NCI-H345 treated with DMSO at 0.1 percent for 48 hours (cell line): ENCODE results near the gene IL1R1.

Experiments used
- DNase-seq: peaks from one replicate; lab custom pipeline; 2025; ENCODE audit not compliant: unreplicated experiment; lab: John Stamatoyannopoulos, UW

IL1R1 gene

DNA sequence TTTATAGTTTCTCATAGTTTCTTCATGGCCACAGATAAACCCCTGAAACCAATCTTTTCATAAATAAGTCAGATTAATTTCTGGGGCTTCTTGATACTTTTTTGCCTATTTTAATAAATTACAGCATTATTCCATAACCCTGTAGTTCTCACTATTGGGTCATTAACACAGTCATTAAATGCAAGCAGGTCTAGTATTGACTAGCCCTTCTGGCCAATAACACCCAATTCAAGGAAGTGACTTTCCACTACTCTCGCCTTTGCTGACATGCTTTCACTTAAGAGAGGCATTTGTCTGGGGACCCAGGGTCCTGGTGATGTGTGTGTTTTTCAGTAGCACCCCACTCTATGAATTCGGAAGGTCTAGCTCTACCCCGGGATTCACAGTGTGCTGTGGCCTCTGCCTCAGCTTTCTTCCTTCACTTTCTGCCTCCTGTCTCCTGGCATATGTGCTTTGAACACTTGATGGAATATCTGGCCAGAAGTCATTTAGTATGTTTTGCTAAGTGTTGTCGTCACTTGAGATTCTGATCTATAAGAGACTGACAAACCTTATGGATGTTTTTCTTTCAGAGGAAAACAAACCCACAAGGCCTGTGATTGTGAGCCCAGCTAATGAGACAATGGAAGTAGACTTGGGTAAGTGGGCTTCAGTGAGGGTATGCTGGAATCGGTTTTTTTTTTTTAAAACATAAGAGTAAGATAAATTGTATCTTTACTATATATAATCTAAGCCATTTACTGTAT, 25.7 kb downstream of the IL1R1 start:
- DNase-seq = no peak

DNA sequence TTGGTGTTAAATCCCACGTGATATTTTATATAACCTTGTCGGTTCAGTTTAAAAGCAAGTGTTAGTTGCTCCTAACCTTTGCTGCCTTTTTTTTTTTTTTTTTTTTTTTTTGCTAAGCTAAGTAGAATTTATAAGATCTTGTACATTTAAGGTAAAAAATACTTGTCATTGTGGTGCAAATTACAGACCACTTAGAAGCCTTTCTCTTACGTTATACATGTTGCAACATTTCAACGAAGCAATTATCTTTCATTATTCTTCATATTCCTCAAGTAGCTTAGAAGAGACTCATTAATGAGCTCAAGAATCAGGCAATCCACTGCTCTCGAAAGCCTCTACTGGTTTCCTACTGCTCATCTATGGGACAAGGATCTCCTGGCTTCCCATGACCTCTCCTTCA, 29.4 kb downstream of the IL1R1 start:
- no peak for DNase-seq

DNA sequence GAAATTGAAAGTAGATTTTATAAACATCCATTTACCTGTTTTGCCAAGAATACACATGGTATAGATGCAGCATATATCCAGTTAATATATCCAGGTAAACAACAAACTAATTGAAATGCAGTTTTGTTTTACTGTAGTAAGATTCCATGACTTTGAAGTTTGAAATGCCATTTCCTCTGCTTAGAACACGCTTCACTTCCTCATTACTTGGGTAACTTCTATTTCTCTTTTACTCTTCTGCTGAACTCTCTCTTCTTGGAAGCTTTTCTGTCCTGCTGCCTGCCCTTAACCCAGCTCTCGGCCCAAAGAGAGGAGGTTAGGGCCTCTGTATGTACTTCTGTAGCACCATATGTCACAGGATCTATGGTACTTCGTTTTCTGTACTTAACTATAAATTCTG, 30.2 kb downstream of the IL1R1 start:
- DNase-seq = no peak

DNA sequence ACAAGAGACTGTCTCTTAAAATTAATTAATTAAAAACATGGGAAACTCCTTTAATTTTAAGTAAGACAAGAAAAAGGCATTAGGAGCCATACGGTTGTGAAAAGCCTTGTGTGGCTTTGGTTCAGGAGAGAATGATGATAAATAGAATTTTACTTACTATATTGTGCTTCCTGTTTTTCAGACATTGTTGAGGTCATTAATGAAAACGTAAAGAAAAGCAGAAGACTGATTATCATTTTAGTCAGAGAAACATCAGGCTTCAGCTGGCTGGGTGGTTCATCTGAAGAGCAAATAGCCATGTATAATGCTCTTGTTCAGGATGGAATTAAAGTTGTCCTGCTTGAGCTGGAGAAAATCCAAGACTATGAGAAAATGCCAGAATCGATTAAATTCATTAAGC, 33.6 kb downstream of the IL1R1 start:
- no peak for DNase-seq

DNA sequence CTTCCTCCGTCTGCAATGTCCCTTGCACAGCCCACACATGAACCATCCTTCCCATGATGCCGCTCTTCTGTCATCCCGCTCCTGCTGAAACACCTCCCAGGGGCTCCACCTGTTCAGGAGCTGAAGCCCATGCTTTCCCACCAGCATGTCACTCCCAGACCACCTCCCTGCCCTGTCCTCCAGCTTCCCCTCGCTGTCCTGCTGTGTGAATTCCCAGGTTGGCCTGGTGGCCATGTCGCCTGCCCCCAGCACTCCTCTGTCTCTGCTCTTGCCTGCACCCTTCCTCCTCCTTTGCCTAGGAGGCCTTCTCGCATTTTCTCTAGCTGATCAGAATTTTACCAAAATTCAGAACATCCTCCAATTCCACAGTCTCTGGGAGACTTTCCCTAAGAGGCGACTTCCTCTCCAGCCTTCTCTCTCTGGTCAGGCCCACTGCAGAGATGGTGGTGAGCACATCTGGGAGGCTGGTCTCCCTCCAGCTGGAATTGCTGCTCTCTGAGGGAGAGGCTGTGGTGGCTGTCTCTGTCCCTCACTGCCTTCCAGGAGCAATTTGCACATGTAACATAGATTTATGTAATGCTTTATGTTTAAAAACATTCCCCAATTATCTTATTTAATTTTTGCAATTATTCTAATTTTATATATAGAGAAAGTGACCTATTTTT, 35.4 kb downstream of the IL1R1 start:
- DNase-seq = no peak

DNA sequence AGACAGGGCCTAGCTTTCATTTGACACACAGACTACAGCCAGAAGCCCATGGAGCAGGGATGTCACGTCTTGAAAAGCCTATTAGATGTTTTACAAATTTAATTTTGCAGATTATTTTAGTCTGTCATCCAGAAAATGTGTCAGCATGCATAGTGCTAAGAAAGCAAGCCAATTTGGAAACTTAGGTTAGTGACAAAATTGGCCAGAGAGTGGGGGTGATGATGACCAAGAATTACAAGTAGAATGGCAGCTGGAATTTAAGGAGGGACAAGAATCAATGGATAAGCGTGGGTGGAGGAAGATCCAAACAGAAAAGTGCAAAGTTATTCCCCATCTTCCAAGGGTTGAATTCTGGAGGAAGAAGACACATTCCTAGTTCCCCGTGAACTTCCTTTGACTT, 36.5 kb downstream of the IL1R1 start:
- no peak for DNase-seq

DNA sequence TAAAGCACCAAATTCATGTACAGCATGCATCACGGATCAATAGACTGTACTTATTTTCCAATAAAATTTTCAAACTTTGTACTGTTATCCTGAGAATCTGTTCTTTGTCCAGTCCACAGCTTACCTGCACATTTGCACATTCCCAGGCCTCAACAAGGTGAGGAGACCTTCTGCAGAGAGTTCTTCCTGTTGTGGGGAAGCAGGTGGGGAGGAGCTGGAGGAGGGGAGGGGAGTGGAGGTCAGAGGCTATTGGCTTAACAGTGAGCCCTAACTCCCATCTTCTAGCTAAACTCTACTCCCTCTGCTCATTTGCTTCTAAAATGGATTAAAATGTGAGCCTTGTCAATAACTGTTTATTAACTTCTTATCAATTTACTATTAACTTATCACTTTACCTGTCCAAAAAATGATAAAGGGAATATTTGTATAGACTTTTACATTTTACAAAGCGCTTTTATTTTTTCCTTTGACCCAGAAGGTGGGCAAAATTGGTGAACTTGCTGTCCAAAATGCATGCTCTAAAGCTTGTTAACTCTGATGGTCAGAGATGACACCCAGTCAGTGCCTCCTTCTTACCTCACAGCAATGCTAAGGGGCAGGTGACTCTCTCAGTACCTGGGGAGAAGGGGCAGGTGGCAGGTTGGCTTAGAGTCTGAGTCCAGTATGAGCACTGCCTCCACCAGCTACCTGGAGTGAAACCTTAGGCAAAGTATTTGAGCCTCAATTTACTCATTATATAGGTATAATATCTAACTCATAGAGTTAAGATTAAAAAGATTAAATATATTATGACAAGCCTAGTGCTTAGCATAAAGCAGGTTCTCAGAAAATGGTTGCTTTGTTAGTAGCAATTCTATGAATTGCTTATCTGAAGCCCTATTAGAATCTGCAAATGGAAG, 37.5 kb downstream of the IL1R1 start:
- DNase-seq = no peak

DNA sequence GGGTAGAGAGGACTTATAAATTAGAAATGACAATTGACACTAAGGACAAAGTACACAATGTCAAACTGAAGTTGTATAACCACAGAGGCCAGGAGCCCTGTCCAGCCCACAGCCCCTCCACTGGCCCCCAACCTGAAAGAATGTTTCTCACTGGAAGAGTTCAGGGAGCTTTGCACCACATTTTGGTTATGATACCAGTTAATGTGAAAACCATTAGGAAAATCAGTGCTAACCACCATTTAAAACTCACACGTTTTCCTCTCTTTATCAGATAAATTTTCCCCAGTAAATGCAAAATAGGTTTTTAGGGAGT, 38.1 kb downstream of the IL1R1 start:
- no peak for DNase-seq

DNA sequence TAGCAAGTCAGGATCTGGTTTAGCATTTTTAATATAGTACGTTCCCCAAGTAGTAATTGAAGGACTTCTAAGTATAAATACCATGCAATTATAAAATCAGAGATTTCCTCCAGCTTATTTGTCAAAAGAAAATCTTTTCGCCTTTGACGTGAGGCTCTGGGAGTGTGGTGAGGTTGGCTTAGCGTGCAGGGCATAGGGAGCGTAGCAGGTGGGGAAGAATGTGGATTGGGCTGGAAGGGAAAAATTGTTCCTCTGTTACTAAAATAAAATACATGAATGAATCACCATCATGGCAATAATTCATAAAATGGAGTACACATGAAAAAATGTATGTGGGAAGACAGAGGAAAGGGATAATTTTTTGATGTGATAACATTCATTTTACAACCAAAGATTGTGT, 38.8 kb downstream of the IL1R1 start:
- DNase-seq = no peak

DNA sequence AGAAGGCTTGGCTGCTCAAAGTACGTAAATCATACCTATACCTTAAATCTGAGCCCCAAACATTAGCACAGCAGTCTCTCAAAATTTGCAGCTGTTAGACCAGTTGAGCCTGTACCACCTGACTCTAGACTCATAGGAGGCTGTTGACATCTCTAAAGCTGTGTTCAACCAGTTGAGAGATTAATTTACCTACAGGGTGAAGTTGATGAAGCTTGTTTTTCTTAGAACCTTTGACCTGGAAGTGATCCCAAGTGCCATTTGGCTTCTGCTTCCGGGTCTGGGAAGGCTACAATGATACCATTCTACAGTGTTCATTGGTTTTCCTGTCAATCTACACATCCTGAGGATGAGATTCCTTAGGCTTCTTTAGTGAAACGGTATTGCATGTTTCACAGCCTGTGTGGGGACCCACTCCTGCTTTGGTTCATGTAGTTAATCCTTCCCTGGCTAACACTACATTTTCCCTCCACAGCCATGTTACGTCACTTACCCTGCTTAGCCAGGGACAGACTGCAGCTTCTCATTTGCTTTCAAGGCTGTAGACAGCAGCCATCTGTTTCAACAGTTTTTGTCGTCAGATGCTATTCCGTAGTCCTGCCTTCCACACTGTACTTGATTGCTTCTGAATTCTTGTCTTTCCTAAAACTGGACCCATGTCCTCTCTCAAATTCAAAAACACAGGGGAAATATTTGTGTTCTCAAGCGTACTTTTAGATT, 39.5 kb downstream of the IL1R1 start:
- DNase-seq = no peak

DNA sequence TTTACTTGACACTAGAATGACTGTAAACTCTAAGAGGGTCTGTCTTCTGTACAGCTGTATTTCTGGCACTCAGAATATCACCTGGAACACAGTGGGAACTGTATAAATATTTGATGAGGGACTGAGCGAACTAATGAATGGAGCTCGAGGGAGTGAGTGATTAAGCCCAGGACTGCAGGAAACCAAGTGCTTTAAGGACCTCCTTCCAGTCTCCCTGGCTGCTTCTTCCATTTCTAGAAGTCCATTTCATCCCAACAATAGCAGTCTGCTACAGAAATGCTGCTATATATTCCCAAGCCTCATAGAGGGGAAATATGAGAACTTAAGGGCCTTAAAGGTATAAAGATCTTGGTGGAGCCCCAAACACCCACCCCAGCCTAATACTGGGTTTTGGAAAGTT, 41.5 kb downstream of the IL1R1 start:
- no peak for DNase-seq

DNA sequence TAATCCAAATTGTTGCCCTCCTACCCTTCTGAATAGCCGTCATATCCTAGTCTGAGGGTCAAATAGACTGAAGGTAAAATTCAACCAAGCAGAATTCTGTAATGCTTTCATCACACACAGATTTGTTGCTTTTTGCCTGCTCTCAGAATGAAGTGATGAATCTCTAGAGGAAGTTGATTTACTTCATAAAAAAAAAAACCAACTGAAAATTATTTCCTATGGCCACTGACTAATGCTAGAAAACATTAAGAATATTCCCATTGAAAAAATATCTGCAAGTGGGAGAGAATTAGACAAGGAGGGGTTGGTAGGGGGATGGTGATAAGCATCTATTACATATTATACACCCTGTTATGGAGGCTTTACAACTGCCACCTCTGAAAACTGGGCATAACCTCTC, 42.0 kb downstream of the IL1R1 start:
- no peak for DNase-seq

DNA sequence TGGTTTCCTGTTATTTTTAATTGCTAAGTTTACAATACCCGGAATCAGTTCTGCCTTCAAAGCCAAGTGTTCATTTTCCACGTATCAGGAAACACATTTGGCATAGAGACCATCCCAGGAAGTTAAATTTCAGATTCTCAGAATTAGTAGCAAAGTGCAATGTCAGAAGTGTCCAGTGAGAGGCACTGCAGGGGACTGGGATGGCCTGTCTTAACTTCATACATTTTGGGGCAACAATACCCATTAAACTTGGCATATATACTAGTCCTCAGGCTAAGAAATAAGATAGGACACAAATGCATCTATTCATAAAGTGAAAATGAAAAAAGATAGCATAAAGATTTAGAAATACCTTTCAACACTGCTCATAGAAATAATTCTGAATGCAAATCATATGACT, 42.8 kb downstream of the IL1R1 start:
- no peak for DNase-seq

DNA sequence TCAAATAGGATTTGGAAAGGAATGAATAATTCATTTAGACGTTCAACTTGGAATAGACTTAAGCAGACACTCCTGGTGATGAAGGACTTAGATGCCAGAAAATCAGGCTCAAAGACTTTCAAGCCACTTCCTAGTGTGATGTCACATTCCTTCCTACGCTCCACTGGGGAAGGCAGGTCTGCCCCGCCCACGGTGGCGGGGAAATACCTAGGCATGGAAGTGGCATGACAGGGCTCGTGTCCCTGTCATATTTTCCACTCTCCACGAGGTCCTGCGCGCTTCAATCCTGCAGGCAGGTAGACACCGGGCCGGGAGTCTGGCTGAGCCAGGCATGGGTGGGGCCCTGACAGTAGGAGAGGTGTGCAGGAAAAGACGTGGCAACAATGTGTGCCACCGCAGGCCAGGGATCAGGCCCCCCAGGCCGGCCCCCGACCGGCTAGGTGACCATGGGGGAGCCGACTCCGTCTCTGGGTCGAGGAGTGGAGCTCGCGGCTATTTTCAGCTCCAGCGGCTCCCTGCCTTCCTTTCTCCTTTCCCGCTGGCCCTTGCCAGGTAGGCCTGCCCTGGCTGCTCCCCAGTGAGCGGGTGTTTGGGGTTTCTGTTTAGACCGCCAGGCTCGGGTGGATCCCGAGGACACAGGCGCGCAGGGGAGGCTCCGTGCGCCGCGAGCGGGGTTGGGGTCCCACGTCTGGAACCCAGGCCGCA, 44.4 kb downstream of the IL1R1 start, which contains the start of gene IL1RL2:
Gene IL1RL2 (plus strand): TSS at position 233 of the 705 bp plus-strand sequence. CDS start 845 bp downstream, outside the sequence.
- no peak for DNase-seq

DNA sequence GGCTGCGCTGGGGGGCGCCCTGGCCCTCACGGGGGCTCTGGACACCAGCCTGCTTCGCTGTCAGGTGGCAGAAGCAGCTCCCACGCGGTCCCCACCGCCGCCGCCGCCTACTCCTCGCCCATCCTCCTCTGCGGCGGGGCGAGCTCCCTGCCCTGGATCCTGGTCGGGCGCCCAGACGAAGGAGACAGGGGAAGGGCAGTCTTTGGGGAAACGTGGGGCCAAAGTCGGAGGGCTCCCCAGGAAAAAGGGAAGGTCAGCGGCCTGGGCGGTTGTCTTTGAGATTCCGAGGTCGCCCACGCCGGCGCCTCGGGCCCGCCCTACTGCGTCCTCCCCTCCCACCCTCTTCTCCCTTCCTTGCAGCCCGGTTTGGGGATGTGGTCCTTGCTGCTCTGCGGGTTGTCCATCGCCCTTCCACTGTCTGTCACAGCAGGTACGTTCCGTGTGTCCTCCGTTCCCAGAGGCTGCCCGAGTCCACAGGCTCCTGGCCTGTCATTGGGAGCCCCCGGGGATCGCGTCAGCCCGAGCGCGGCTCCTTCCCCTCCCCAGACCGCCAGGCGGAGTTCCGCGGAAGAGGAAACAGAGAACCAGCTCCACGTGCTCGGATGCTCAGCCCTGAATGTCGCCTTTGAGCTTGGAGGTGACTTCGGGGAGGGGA, 45.1 kb downstream of the IL1R1 start:
- no peak for DNase-seq

DNA sequence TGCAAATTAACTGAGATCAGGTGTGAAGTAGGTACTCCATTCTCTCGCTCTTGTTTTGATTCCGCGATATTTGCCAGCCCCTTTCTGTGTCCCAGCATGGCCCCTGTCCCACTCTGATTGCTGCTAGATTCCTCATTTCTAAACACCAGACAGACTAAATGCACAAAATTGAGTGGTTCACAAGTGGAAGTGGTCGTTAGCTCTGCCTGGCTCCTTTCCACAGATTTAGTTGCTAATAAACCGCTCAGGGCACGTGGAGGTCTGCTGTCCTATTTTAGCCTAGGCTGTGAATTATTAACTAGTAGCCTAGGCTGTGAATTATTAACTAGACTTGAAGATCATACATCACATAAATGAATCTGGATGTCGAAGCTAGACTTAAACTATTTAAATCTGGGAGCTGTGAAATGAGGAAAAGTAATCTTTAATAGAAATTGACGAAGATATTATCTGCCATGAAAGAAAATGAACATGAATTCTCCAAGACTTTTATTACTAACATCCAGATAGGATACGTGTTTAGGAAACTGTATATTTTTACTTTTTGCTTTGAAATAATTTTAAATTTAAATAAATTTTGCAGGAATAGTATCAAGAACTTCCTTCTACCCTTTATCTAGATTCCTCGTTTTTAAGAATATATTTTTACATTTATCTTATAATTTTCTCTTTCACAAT, 48.0 kb downstream of the IL1R1 start:
- no peak for DNase-seq

DNA sequence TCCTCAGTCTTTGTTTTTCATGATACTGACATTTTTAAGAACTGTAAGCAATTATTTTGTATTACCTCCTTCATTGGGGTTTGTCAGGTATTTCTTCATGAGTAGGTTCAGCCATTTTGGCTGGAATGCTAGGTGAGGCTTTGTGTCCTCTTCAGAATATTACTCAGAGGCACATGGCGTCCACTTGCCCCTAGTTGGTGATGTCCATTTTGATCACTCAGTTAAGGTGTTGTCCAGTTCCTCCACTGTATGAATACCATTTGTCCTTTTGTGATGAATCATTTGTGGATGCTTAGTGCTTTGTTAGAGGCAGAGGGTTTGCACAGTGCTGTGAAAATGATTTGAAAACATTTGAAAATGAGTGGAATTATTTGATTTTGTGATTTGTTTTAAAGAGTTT, 49.0 kb downstream of the IL1R1 start:
- DNase-seq = no peak

DNA sequence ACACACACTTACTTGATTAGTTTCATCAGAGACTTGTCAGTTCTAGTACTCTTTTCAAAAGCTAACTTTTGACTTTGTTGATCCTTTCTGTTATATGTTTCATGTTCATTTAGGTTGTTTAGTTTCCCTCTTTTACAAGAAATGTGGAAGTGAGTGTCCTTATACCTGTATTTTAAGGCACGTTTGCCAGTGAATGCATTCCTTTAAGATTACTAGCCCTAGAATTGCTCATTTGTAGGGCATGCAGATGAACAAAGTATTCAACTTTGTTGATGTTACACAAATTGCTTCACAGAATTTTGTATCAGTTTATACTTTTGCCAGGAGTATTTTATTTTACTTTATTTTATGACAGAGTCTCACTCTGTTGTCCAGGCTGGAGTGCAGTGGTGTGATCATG, 50.5 kb downstream of the IL1R1 start:
- no peak for DNase-seq

DNA sequence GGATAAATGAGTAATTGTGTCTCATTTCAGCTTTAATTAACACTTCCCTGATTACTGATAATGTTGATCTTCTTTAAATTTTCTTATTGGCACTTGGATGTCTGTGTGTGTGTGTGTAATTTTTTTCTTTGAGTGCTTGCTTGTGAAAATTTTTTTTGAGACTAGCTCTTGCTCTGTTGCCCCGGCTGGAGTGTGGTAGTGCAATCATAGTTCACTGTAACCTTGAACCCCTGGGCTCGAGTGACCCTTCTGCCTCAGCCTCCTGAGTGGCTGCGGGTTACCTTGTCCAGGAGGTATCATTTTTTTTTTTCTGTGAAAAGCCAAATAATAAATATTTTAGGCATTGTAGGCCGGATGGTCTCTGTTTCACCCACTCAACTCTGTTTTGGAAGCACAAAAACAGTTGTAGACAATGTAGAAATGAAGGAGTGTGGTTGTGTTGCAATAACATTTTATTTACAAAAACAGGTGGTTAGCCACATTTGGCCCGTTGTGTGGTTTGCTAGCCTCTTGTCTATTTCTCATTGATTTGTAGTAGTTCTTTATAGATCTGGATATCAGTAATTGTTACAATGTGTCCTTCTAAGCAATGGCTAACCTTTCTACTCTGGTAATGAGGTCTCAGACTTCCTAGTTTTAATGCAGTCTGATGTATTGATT, 52.2 kb downstream of the IL1R1 start:
- DNase-seq = no peak
